BLaER1 (cell line): ENCODE measurements around the gene CDC14A.
A peak's percentile ranks its signal among the peaks of the same experiment; 100 is the strongest.
"Not testable (repeated sequence)": the region's sequence is repeated elsewhere in the genome, so short reads cannot be mapped to it uniquely, and the experiment has no call there.

Experiments used
- H3K27ac ChIP-seq: shearing (Covaris generic); formaldehyde crosslinking; 2 replicates; pipeline ENCODE4 v1.8.1; 2022
- H3K27me3 ChIP-seq: shearing (Covaris generic); formaldehyde crosslinking; 2 replicates; pipeline ENCODE4 v1.8.1; 2022
- H3K36me3 ChIP-seq: shearing (Covaris generic); formaldehyde crosslinking; 2 replicates; pipeline ENCODE4 v1.8.1; 2022
- H3K4me1 ChIP-seq: shearing (Covaris generic); formaldehyde crosslinking; 2 replicates; pipeline ENCODE4 v1.8.1; 2022
- H3K4me2 ChIP-seq: shearing (Covaris generic); formaldehyde crosslinking; 2 replicates; pipeline ENCODE4 v1.8.1; 2022
- H3K4me3 ChIP-seq: shearing (Covaris generic); formaldehyde crosslinking; 2 replicates; pipeline ENCODE4 v1.8.1; 2022
- H3K9ac ChIP-seq: shearing (Covaris generic); formaldehyde crosslinking; 2 replicates; pipeline ENCODE4 v1.8.1; 2022
- H3K9me3 ChIP-seq: shearing (Covaris generic); formaldehyde crosslinking; 2 replicates; pipeline ENCODE4 v1.8.1; 2022
- H4K20me1 ChIP-seq: shearing (Covaris generic); formaldehyde crosslinking; 2 replicates; pipeline ENCODE4 v1.8.1; 2022
- Cebpa-rat ChIP-seq: shearing (Covaris generic); IDR thresholded peaks from 2 replicates; pipeline ENCODE4 v1.8.1; 2022

CDC14A gene

DNA sequence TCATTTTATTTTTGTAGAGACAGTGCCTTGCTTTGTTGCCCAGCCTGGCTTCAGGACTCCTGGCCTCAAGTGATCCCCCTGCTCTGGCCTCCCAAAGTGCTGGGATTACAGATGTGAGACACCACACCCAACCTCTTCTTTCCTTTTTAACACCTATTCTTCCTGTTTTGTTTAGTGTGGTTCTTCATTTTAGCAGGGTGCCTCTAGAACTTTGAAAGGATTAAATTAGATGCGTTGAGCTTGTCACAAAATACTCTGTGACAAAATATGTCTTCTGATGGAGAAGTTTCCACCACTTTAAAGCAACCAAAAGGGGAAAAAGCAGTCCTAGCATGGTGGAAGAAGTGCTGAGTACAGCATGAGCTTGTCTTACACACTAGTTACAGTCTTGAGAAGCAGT, 42.0 kb downstream of the CDC14A start:
- H3K4me1 ChIP-seq: peaks cover 11% of the 10 kb centered on the region
- no peaks in the 10 kb centered on the region for H4K20me1 ChIP-seq
- no peak overlapping the region for H3K27ac ChIP-seq
- H3K4me3 ChIP-seq: no peak overlapping the region
- no peaks in the 10 kb centered on the region for H3K9me3 ChIP-seq
- H3K9ac ChIP-seq: no peak overlapping the region
- TF ChIP-seq Cebpa-rat: no peak
- H3K4me2 ChIP-seq: peak overlapping the region; percentile 12; the same call in 1 of the 2 replicates
- H3K36me3 ChIP-seq: peaks cover 38% of the 10 kb centered on the region
- no peaks in the 10 kb centered on the region for H3K27me3 ChIP-seq

DNA sequence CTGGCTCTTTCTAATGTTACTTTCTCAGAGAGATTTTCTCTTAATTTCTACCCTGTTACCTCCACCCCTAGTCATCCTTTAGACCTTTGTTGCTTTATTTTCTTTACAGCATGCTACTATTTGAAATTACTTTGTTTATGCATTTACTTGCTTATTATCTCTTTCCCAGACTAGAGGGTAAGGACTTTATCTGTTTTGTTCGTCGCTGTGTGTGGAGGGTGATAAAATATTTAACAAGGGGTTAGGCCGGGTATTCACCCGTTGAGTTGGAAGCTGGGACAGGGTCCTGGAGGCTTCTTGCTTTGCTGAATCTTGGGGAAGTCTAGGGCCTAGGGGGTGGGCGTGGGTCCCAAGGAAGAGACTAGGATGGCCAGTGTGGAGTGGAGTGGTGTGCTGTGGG, 43.6 kb downstream of the CDC14A start:
- Histone ChIP-seq H3K27me3 (no peaks in the 10 kb centered on the region), H3K36me3 (peaks cover 34% of the 10 kb centered on the region), H3K4me1 (peaks cover 25% of the 10 kb centered on the region), H3K9ac (no peak overlapping the region), H3K4me3 (no peak overlapping the region), H3K4me2 (no peak overlapping the region), H3K9me3 (no peaks in the 10 kb centered on the region), H3K27ac (no peak overlapping the region), H4K20me1 (no peaks in the 10 kb centered on the region)
- no peak for TF ChIP-seq Cebpa-rat

DNA sequence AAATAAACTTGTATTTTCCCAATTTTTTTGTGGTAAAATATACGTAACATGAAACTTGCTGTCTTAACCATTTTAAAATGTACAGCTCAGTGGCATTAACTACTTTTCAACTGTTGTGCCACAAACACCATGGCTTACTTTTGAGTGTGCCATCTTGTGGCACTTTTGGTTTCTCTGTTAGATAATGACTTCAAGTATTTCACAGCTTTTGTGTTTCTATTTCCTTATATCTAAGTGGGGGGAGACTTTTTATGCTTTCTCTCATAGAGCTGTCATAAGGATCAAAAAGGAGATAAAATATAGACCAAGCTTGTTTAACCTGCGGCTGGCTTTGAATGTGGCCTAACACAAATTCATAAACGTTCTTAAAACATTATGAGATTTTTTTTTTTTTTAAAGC, 44.3 kb downstream of the CDC14A start:
- H3K4me3 ChIP-seq: no peak overlapping the region
- H3K9ac ChIP-seq: no peak overlapping the region
- no peaks in the 10 kb centered on the region for H3K9me3 ChIP-seq
- peaks cover 29% of the 10 kb centered on the region for H3K4me1 ChIP-seq
- TF ChIP-seq Cebpa-rat: no peak
- H4K20me1 ChIP-seq: no peaks in the 10 kb centered on the region
- H3K4me2 ChIP-seq: no peak overlapping the region
- H3K27me3 ChIP-seq: no peaks in the 10 kb centered on the region
- peaks cover 30% of the 10 kb centered on the region for H3K36me3 ChIP-seq
- no peak overlapping the region for H3K27ac ChIP-seq

- no peaks in the 10 kb centered on the region for H3K9me3 ChIP-seq
- H3K27ac ChIP-seq: no peak overlapping the region
- H3K4me2 ChIP-seq: no peak overlapping the region
- no peaks in the 10 kb centered on the region for H3K27me3 ChIP-seq
- TF ChIP-seq Cebpa-rat: no peak
- H3K9ac ChIP-seq: no peak overlapping the region
- peaks cover 29% of the 10 kb centered on the region for H3K4me1 ChIP-seq
- no peak overlapping the region for H3K4me3 ChIP-seq
- H4K20me1 ChIP-seq: no peaks in the 10 kb centered on the region
- H3K36me3 ChIP-seq: peaks cover 31% of the 10 kb centered on the region
Observed at GRCh38 chr1:100397681-100398080, 45.4 kb downstream of the CDC14A start.

DNA sequence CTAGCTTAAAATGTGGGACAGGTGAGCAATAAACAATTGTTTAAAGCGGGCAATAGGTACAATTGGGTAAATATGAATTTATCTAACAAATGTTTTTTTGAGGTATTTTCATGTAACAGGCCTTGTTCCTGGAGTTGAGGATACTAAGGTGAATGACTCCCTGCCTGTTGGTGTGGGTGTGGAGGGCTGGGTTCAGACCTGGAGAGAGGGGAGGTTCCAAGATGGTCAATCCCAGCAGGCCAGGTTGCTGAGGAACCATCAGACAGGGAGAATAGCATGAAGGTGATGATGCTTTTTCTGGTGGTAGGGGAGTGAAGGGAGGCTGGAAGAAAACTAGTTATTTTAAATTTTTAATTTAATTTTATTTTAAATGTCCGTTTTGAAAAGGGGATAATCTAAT, 46.3 kb downstream of the CDC14A start:
- TF ChIP-seq Cebpa-rat: no peak
- Histone ChIP-seq H3K4me1 (peaks cover 29% of the 10 kb centered on the region), H3K4me3 (no peak overlapping the region)

DNA sequence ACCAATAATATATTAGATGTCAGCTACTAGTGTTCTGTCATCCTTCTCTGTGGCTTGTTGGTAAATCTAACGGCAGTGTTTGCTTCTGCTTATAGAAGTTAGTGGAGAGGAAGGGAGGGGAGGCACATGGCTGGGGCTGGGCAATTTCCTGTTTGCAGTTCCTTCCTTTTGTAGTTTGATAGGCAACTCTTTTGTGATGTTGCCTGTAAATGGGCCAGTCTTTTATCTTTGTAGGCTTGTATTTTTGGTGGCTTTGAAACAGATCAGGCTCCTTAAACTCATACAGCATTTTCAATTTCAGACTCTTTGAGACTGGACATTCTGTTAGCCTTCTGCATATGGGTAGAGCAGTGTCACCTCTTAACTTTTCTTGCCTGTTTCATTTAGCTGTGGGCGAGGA, 48.1 kb downstream of the CDC14A start:
- peaks cover 20% of the 10 kb centered on the region for H3K4me1 ChIP-seq
- peak overlapping the region; percentile 65; the same call in 1 of the 2 replicates for H3K9ac ChIP-seq
- no peaks in the 10 kb centered on the region for H4K20me1 ChIP-seq
- H3K4me3 ChIP-seq: peak overlapping the region; percentile 32; the same call in 1 of the 2 replicates
- H3K27ac ChIP-seq: peak overlapping the region; percentile 80
- H3K9me3 ChIP-seq: no peaks in the 10 kb centered on the region; the same call in 1 of the 2 replicates
- H3K27me3 ChIP-seq: no peaks in the 10 kb centered on the region
- H3K4me2 ChIP-seq: peak overlapping the region; percentile 74
- no peak for TF ChIP-seq Cebpa-rat
- H3K36me3 ChIP-seq: peaks cover 28% of the 10 kb centered on the region

More for the DNA sequence above, 46.3 kb downstream of the CDC14A start:
- H4K20me1 ChIP-seq: no peaks in the 10 kb centered on the region
- no peak overlapping the region for H3K9ac ChIP-seq
- H3K27ac ChIP-seq: no peak overlapping the region
- no peaks in the 10 kb centered on the region for H3K27me3 ChIP-seq
- H3K9me3 ChIP-seq: no peaks in the 10 kb centered on the region
- H3K36me3 ChIP-seq: peaks cover 34% of the 10 kb centered on the region
- H3K4me2 ChIP-seq: no peak overlapping the region

DNA sequence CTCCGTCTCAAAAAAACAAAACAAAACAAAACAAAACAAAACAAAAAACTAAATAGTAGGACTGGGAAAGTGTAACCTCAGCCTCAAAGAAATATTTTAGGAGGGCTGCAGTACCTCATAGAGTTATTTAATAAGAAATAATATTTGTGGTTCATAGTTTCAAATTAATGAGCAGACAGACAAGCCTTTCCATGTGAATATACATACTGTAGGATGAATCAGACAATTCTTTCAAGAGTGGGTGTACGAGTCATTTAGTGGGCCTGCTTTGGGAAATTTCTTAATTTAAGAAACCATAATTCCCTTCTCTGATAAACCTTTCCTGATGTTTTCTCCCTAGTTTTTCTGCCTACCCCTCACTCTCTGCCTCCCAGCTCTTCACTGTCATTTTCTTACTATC, 52.5 kb downstream of the CDC14A start:
- H3K9ac ChIP-seq: no peak overlapping the region
- no peak for TF ChIP-seq Cebpa-rat
- no peak overlapping the region for H3K4me2 ChIP-seq
- H3K4me1 ChIP-seq: peaks cover 14% of the 10 kb centered on the region
- no peaks in the 10 kb centered on the region for H3K27me3 ChIP-seq
- H4K20me1 ChIP-seq: no peaks in the 10 kb centered on the region
- peaks cover 20% of the 10 kb centered on the region for H3K9me3 ChIP-seq
- H3K27ac ChIP-seq: no peak overlapping the region
- H3K4me3 ChIP-seq: no peak overlapping the region
- peaks cover 59% of the 10 kb centered on the region for H3K36me3 ChIP-seq

DNA sequence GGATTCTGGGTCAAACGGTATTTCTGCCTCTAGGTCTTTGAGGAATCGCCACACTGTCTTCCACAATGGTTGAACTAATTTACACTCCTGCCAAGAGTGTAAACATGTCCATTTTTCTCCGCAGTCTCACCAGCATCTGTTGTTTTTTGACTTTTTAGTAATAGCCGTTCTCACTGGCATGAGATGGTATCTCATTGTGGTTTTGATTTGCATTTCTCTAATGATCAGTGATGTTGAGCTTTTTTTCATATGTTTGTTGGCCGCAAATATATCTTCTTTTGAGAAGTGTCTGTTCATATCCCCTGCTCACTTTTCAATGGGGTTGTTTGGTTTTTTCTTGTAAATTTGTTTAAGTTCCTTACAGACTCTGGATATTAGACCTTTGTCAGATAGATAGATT, 53.6 kb downstream of the CDC14A start:
- not testable (repeated sequence) for H3K4me2 ChIP-seq, H3K4me1 ChIP-seq, H3K27ac ChIP-seq, H3K9ac ChIP-seq, H4K20me1 ChIP-seq, H3K4me3 ChIP-seq, H3K27me3 ChIP-seq
- Histone ChIP-seq H3K9me3 (peaks cover 20% of the 10 kb centered on the region), H3K36me3 (peaks cover 59% of the 10 kb centered on the region)

GRCh38 chr1:100407390-100407789, 55.1 kb downstream of the CDC14A start:
- H4K20me1 ChIP-seq, H3K27me3 ChIP-seq, H3K4me1 ChIP-seq, H3K4me2 ChIP-seq, H3K4me3 ChIP-seq, H3K27ac ChIP-seq, H3K9ac ChIP-seq: not testable (repeated sequence)
- Histone ChIP-seq H3K36me3 (peaks cover 50% of the 10 kb centered on the region), H3K9me3 (peaks cover 20% of the 10 kb centered on the region)

DNA sequence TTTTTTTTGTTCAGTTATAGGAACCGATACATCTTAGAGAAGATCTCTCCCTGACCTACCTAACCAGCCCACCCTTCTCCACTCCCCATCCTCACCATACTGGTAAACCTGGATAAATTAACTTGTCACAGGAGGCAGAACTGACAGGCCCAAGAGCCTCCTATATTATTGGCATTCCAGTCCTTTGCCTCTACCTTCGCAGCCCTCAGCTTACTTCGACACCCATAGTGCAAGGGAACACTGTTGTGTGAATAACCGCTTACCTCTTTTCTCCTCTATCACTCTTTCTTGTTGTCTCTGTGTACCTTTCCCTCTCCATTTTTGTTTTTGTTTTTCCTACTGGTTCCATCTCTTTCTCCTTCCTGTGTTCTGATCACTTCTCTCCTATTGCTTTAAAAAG, 58.7 kb downstream of the CDC14A start:
- Histone ChIP-seq H3K4me2 (no peak overlapping the region), H3K4me1 (no peaks in the 10 kb centered on the region)

DNA sequence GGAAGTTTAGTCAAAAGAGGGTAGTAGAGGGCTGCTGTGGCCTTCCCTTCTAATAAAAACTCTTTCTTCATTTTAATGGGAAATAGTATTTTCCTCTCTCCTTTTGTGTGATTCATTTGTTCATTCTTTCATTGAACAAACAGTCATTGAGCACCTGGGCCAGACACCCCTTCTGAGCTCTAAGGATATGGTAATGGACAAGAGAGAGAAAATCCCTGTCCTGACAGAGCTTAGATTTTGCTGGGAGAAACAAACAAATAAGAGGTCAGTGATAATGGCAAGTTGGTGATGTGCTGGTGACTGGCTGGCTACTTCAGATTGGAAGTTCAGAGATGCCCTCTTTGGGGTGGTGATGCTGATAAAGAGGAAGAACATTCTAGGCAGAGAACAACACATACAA, 59.3 kb downstream of the CDC14A start:
- Histone ChIP-seq H3K9ac (no peak overlapping the region), H3K9me3 (peaks cover 15% of the 10 kb centered on the region), H3K4me3 (no peak overlapping the region), H3K36me3 (peaks cover 27% of the 10 kb centered on the region; the same call in 1 of the 2 replicates), H4K20me1 (no peaks in the 10 kb centered on the region), H3K27ac (no peak overlapping the region), H3K4me2 (no peak overlapping the region), H3K27me3 (no peaks in the 10 kb centered on the region), H3K4me1 (no peaks in the 10 kb centered on the region)
- no peak for TF ChIP-seq Cebpa-rat

More for the DNA sequence above, 58.7 kb downstream of the CDC14A start:
- H3K9me3 ChIP-seq: peaks cover 20% of the 10 kb centered on the region
- no peak overlapping the region for H3K9ac ChIP-seq
- H3K36me3 ChIP-seq: peaks cover 29% of the 10 kb centered on the region; the same call in 1 of the 2 replicates
- no peak overlapping the region for H3K27ac ChIP-seq
- TF ChIP-seq Cebpa-rat: no peak
- H3K4me3 ChIP-seq: no peak overlapping the region
- H3K27me3 ChIP-seq: no peaks in the 10 kb centered on the region
- H4K20me1 ChIP-seq: no peaks in the 10 kb centered on the region
